Lower leg skin (tissue), 3 donors: ENCODE results near the gene SPI1.

Source experiments
- CTCF ChIP-seq, 3 donors: fragments of 450-650 bp; IDR thresholded peaks; one replicate each; pipeline ENCODE4 v1.5.1; 2016; ENCODE audit warnings: antibody characterized with exemption in 3 of 3, mild to moderate bottlenecking in 3 of 3, moderate library complexity in 2 of 3
- POLR2A ChIP-seq, 2 donors: fragments of 450-650 bp; IDR thresholded peaks; one replicate each; pipeline ENCODE4 v1.6.1; 2016 to 2017; ENCODE audit warnings: antibody characterized with exemption in 2 of 2, mild to moderate bottlenecking in 1 of 2, moderate library complexity in 1 of 2

DNA sequence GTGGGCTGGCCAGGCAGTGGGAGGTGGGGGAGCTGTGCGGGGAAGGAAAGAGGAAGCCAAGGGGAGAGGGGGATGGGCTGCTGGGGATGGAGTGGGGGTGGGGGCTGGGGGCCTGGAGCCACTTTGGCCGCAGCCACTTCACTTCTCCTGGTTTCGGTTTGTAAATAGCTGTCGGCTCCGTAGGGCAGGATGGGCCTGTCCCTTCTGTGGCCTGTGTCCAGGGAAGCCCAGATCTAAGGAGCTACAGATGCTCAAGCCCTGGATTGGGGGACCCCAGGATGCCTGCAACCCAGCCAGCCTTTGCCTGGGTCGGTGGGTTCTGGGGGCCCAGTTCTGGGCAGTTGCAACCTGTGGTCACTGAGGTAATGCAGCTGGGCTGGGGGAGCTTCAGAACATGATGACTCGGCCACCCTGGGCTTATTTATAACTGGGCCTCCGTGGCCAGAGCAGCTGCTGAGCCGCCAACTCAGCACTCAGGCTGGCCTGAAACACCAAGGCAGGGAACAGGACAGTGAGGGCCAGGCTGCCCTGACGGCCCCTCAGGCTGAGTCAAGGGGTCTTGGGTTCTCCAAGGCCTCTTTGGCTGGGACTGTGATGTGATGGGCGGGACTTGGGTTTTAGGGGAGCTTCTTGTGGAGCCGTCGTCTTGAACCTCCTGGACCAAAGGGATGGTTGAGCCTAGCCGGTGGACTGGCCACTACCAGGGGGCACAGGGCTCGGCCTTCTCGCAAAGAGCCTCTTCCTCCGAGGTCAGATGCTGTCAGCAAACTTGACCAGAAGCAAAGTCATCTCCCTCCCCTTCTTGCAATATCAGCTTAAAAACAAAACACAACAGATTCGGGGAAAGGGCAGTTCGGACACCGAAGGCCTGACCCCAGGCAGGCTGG is 15.1 kb upstream of the SPI1 start:
- TF ChIP-seq CTCF (IDR thresholded peaks at IDR 0.05) (no peak), POLR2A (IDR thresholded peaks at IDR 0.05) (no peak)
